ENCODE results near the gene INTS3.

The INTS3 gene

DNA sequence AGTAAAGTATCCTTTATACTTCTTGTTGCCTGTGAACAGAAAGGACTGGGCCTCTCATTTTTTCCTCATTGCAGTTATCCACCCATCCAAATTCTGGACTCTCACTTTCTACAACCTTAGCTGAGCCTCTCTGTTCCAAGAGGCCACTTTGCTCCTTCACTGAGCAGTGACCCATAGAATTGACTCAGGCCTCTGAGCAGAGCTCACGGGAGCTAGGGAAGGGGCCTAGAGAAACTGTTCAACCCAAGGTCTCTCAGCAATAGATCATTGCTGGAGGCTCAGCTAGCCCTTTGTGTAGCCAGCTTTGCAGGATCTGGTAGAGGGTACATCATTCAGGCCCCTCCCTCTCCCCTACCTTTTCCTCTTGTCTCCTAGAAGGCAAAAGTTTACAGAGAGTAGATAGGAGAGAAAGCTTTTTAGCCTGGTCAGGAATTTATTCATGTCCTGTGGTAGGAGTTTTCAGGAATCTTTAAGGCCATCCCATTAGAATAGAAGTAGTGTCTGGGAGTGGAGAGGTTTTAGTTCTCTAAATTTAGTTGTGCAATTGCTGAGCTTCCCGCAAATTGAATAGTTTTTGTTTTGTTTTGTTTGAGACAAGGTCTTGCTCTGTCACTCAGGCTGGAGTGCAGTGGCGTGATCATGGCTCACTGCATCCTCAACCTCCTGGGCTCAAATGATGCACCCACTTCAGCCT, 6.7 kb downstream of the INTS3 start:
- Histone ChIP-seq H4K20me1 (ENCODE audit: insufficient read depth) (no peaks in the 10 kb centered on the region), H3K4me2 (no peak overlapping the region), H3K4me1 (ENCODE audit: low read depth, poor library complexity, severe bottlenecking) (peaks cover under 1% of the 10 kb centered on the region), H2AFZ (ENCODE audit: low read depth) (no peak overlapping the region), H3K27ac (no peak overlapping the region), H3K27me3 (ENCODE audit: insufficient read depth, low read depth) (no peaks in the 10 kb centered on the region), H3K36me3 (ENCODE audit: insufficient read depth) (no peaks in the 10 kb centered on the region), H3K79me2 (ENCODE audit: insufficient read depth, low read depth) (0 out of 2 replicates have a peak, but pooled peaks cover 3% of the 10 kb centered on the region), H3K9ac (no peak overlapping the region), H3K4me3 (IDR thresholded peaks at IDR 0.05; ENCODE audit: insufficient read depth, low read depth, low read length) (no peak overlapping the region)
- TF ChIP-seq, protein P1, sequence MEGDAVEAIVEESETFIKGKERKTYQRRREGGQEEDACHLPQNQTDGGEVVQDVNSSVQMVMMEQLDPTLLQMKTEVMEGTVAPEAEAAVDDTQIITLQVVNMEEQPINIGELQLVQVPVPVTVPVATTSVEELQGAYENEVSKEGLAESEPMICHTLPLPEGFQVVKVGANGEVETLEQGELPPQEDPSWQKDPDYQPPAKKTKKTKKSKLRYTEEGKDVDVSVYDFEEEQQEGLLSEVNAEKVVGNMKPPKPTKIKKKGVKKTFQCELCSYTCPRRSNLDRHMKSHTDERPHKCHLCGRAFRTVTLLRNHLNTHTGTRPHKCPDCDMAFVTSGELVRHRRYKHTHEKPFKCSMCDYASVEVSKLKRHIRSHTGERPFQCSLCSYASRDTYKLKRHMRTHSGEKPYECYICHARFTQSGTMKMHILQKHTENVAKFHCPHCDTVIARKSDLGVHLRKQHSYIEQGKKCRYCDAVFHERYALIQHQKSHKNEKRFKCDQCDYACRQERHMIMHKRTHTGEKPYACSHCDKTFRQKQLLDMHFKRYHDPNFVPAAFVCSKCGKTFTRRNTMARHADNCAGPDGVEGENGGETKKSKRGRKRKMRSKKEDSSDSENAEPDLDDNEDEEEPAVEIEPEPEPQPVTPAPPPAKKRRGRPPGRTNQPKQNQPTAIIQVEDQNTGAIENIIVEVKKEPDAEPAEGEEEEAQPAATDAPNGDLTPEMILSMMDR (conservative IDR thresholded peaks at IDR 0.05; ENCODE audit: low read depth, low read length), result no peak

DNA sequence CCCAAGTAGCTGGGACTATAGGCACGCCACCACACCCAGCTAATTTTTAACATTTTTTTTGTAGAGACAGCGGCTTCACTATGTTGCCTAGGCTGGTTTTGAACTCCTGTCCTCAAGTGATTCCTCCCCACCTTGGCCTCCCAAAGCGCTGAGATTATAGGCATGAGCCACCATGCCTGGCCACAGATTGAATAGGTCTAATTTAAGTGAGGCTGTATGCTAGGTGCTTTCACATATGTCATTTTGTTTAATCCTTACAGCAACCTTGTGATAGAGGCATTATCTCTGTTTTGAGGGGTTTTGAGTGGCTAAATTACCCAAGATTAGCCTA, 7.2 kb downstream of the INTS3 start:
- Histone ChIP-seq H3K79me2 (ENCODE audit: insufficient read depth, low read depth) (no peaks in the 10 kb centered on the region), H3K36me3 (ENCODE audit: insufficient read depth) (no peaks in the 10 kb centered on the region), H3K27ac (no peak overlapping the region), H2AFZ (ENCODE audit: low read depth) (no peak overlapping the region), H3K4me1 (ENCODE audit: low read depth, poor library complexity, severe bottlenecking) (no peaks in the 10 kb centered on the region), H3K9ac (no peak overlapping the region), H4K20me1 (ENCODE audit: insufficient read depth) (no peaks in the 10 kb centered on the region), H3K27me3 (ENCODE audit: insufficient read depth, low read depth) (no peaks in the 10 kb centered on the region), H3K4me2 (no peak overlapping the region), H3K4me3 (IDR thresholded peaks at IDR 0.05; ENCODE audit: insufficient read depth, low read depth, low read length) (no peak overlapping the region)
- TF ChIP-seq, protein P1 (conservative IDR thresholded peaks at IDR 0.05; ENCODE audit: low read depth, low read length), result no peak

DNA sequence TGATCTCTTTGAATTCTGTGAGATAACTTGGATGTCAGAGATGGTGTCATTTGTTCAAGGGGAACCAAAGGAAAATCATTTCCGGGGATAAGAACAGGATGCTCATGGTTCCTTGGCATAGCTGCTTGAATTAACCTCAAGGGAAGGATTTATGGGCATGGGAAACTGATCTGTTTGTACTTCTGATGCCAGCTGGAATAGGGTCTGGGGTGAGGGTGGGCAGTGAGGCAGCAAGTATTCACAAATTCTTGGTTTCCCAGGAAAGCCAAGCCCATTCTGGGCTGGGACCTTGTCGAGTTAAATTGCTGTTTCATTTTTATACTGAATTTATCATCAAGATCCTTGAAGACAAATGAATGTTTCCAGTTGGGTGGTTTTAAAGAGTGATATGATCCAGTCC, 14.1 kb downstream of the INTS3 start:
- no peak overlapping the region for H3K4me2 ChIP-seq
- no peak overlapping the region for H3K4me3 ChIP-seq (IDR thresholded peaks at IDR 0.05; ENCODE audit: insufficient read depth, low read depth, low read length)
- H4K20me1 ChIP-seq (ENCODE audit: insufficient read depth), result no peaks in the 10 kb centered on the region
- H3K27ac ChIP-seq, result no peak overlapping the region
- no peak overlapping the region for H2AFZ ChIP-seq (ENCODE audit: low read depth)
- no peak overlapping the region for H3K9ac ChIP-seq
- no peaks in the 10 kb centered on the region for H3K27me3 ChIP-seq (ENCODE audit: insufficient read depth, low read depth)
- H3K4me1 ChIP-seq (ENCODE audit: low read depth, poor library complexity, severe bottlenecking), result peaks cover 21% of the 10 kb centered on the region
- H3K79me2 ChIP-seq (ENCODE audit: insufficient read depth, low read depth), result no peaks in the 10 kb centered on the region
- H3K36me3 ChIP-seq (ENCODE audit: insufficient read depth), result no peaks in the 10 kb centered on the region; the same call in 1 of the 2 replicates
- TF ChIP-seq, protein P1 (conservative IDR thresholded peaks at IDR 0.05; ENCODE audit: low read depth, low read length), result no peak

DNA sequence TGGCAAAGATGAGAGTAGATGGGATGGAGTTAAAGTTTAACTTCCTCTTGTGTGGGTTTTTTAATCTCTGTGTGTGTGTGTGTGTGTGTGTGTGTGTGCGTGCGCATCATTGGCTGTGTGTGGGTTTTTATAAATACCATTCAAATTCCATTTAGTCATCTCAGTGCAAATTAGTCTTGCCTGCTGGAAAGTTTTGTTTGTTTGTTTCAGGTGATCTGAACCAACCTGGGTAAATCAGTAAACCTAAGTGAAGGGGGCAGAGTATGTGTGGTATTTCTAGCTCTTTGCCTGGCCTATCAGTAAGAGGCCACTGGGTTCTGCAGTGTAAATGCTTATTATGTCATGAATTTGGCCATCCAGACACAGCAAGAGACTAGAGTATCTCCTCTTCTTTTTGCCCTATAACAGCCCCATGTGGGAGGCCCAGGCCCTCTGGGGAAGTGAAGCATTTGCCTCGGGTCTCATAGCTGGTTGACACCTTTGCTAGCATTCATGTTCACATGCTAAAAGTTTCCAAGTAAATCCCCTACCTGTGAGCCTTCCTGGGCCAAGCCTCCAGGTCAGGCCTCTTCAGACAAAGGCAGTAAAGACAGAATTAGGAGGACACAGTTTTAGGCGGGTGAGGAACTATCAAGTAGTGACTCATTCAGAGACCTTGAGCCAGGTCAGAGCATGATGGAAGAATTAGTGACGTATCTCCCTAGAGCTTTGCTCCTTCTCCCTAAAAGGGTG, 14.7 kb downstream of the INTS3 start:
- TF ChIP-seq, protein P1 (conservative IDR thresholded peaks at IDR 0.05; ENCODE audit: low read depth, low read length), result no peak
- H3K27me3 ChIP-seq (ENCODE audit: insufficient read depth, low read depth), result no peaks in the 10 kb centered on the region
- H3K27ac ChIP-seq, result no peak overlapping the region
- H3K36me3 ChIP-seq (ENCODE audit: insufficient read depth), result no peaks in the 10 kb centered on the region; the same call in 1 of the 2 replicates
- peaks cover 21% of the 10 kb centered on the region for H3K4me1 ChIP-seq (ENCODE audit: low read depth, poor library complexity, severe bottlenecking)
- H3K4me2 ChIP-seq, result no peak overlapping the region; the same call in 1 of the 2 replicates
- no peak overlapping the region for H2AFZ ChIP-seq (ENCODE audit: low read depth)
- H3K4me3 ChIP-seq (IDR thresholded peaks at IDR 0.05; ENCODE audit: insufficient read depth, low read depth, low read length), result no peak overlapping the region
- no peak overlapping the region for H3K9ac ChIP-seq
- H4K20me1 ChIP-seq (ENCODE audit: insufficient read depth), result no peaks in the 10 kb centered on the region
- no peaks in the 10 kb centered on the region for H3K79me2 ChIP-seq (ENCODE audit: insufficient read depth, low read depth)
